Stimulated activated CD8-positive, alpha-beta memory T cell treated with anti-CD3 and anti-CD28 coated beads, Interleukin-7, amount 100 ng/mL, for 24 hours (primary cell): ENCODE measurements around the gene CRTC3.

ENCODE experiments used
- DNase-seq: peaks from one replicate; pipeline ENCODE4 v3.0.0-alpha.2; 2020; ENCODE audit warnings: low read depth

Gene CRTC3

GRCh38 chr15:90563463-90563862 lies 33.7 kb downstream of the CRTC3 start:
- DNase-seq = no peak

GRCh38 chr15:90564051-90564450 lies 34.3 kb downstream of the CRTC3 start:
- DNase-seq = no peak

- no peak for DNase-seq
Observed at GRCh38 chr15:90564590-90564989, 34.9 kb downstream of the CRTC3 start.

GRCh38 chr15:90565866-90566265 lies 36.1 kb downstream of the CRTC3 start:
- no peak for DNase-seq

- no peak for DNase-seq
Observed at GRCh38 chr15:90570643-90571042, 40.9 kb downstream of the CRTC3 start.

GRCh38 chr15:90571063-90571541 lies 41.4 kb downstream of the CRTC3 start:
- no peak for DNase-seq

GRCh38 chr15:90572893-90573292 lies 43.2 kb downstream of the CRTC3 start:
- DNase-seq = no peak

GRCh38 chr15:90576711-90577389 lies 47.1 kb downstream of the CRTC3 start:
- DNase-seq = no peak

GRCh38 chr15:90579213-90579612 lies 49.5 kb downstream of the CRTC3 start:
- no peak for DNase-seq

- DNase-seq = no peak
Observed at GRCh38 chr15:90580099-90580498, 50.4 kb downstream of the CRTC3 start.

GRCh38 chr15:90580541-90580940 lies 50.8 kb downstream of the CRTC3 start:
- no peak for DNase-seq

GRCh38 chr15:90580946-90581345 lies 51.2 kb downstream of the CRTC3 start:
- DNase-seq = no peak

GRCh38 chr15:90581771-90582352 lies 52.1 kb downstream of the CRTC3 start:
- no peak for DNase-seq

GRCh38 chr15:90582553-90582952 lies 52.8 kb downstream of the CRTC3 start:
- no peak for DNase-seq

GRCh38 chr15:90583471-90584252 lies 53.9 kb downstream of the CRTC3 start:
- no peak for DNase-seq

- no peak for DNase-seq
Observed at GRCh38 chr15:90584841-90585240, 55.1 kb downstream of the CRTC3 start.

GRCh38 chr15:90585863-90586262 lies 56.1 kb downstream of the CRTC3 start:
- no peak for DNase-seq

- DNase-seq = no peak
Observed at GRCh38 chr15:90586948-90587347, 57.2 kb downstream of the CRTC3 start.

GRCh38 chr15:90588427-90588826 lies 58.7 kb downstream of the CRTC3 start:
- DNase-seq = no peak

GRCh38 chr15:90591524-90591923 lies 61.8 kb downstream of the CRTC3 start:
- no peak for DNase-seq

GRCh38 chr15:90592131-90592881 lies 62.6 kb downstream of the CRTC3 start:
- no peak for DNase-seq

- no peak for DNase-seq
Observed at GRCh38 chr15:90593499-90594158, 63.9 kb downstream of the CRTC3 start.
